Skeletal muscle cell (primary cell): ENCODE measurements around the gene SPTLC3.

ENCODE experiments used
- DNase-seq: peaks from one replicate; pipeline ENCODE4 v3.0.0-alpha.2; 2010; ENCODE audit warnings: low read depth
- H3K4me3 ChIP-seq: 2 replicates; pipeline ENCODE4 v1.5.1; 2011; ENCODE audit warnings: low read depth, mild to moderate bottlenecking, control low read depth, low read length, moderate library complexity

Gene SPTLC3

GRCh38 chr20:13165203-13165602 lies 156.4 kb downstream of the SPTLC3 start:
- H3K4me3 ChIP-seq, result no peak overlapping the region
- DNase-seq, result no peak

GRCh38 chr20:13166011-13166410 lies 157.2 kb downstream of the SPTLC3 start:
- no peak overlapping the region for H3K4me3 ChIP-seq
- DNase-seq, result no peak

- no peak for DNase-seq
- no peak overlapping the region for H3K4me3 ChIP-seq
Measured at GRCh38 chr20:13166437-13166836, 157.7 kb downstream of the SPTLC3 start.

DNA sequence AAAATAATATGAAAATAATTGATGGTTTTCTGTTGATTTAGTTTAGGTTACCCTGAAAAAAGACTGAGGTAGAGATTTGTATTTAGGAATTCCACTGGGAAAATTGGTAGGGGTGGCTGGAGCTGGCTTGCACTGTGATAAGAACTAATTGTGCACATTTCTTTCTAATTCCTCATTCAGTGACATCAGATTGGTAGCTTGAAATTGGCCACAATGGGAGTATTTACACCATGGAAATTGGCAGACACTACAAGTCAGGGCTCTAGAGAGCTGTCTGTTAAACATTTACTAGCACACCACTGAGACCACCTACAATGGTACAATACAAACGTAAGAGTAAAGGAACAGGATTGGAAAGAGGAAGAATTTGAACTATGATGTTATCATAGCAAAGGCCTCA lies 160.3 kb downstream of the SPTLC3 start:
- no peak for DNase-seq
- H3K4me3 ChIP-seq, result no peak overlapping the region

GRCh38 chr20:13170771-13171170 lies 162.0 kb downstream of the SPTLC3 start:
- H3K4me3 ChIP-seq, result no peak overlapping the region
- DNase-seq, result no peak

GRCh38 chr20:13173201-13173600 lies 164.4 kb downstream of the SPTLC3 start:
- DNase-seq, result no peak
- H3K4me3 ChIP-seq, result no peak overlapping the region

DNA sequence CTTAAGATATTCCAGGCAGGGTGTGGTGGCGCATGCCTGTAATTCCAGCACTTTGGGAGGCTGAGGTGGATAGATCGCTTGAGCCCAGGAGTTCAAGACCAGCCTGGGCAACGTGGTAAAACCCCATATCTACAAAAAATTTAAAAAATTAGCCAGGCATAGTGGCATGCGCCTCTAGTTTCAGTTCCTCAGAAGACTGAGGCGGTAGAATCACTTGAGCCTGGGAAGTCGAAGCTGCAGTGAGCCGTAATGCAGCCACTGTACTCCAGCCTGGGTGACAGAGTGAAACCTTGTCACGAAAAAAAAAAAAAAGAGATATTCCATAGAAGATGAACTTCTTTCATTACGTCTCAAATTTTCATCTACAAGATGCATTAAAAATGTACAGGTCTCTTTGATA lies 165.6 kb downstream of the SPTLC3 start:
- no peak overlapping the region for H3K4me3 ChIP-seq
- no peak for DNase-seq

GRCh38 chr20:13180986-13181889 lies 172.5 kb downstream of the SPTLC3 start:
- no peak for DNase-seq
- H3K4me3 ChIP-seq, result no peak overlapping the region

GRCh38 chr20:13183005-13183404 lies 174.2 kb downstream of the SPTLC3 start:
- DNase-seq, result no peak
- H3K4me3 ChIP-seq, result no peak overlapping the region

- no peak overlapping the region for H3K4me3 ChIP-seq
- DNase-seq, result no peak
Measured at GRCh38 chr20:13186043-13186774, 177.4 kb downstream of the SPTLC3 start.

DNA sequence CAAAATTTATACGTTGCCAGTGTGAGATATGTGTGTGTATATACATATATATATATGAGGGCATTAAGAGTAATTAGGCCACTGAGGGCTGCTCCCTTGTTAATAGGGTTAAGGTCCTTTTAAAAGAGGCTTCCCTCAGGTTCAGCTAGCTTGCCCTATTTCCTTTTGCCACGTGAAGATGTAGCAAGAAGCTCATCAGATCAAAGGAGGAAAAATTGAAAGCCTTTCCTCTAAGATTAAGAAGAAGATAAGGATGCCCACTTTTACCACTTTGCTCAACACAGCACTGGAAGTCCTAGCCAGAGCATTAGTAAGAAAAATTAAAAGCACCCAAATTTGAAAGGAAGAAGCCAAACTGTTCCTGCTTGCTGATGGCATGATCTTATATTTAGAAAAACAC lies 179.1 kb downstream of the SPTLC3 start:
- no peak overlapping the region for H3K4me3 ChIP-seq
- no peak for DNase-seq

DNA sequence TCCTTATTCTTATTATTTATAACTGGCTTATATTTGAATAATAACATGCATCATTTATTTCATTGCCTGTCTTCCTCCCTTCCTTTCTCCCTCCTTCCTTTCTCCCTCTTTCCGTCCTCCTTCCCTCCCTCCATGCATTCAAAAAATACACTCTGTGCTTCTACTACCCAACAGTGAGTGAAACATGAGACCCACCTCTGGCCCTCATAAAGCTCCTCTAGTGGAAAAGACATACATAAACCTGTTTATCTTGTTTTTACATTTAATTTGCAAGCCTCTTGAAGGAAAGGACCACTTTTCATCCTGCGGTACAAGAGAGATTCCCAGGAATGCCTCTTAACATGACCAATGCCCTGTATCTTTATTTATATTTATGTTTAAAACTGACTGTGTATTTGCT lies 190.5 kb downstream of the SPTLC3 start:
- DNase-seq, result no peak
- no peak overlapping the region for H3K4me3 ChIP-seq

DNA sequence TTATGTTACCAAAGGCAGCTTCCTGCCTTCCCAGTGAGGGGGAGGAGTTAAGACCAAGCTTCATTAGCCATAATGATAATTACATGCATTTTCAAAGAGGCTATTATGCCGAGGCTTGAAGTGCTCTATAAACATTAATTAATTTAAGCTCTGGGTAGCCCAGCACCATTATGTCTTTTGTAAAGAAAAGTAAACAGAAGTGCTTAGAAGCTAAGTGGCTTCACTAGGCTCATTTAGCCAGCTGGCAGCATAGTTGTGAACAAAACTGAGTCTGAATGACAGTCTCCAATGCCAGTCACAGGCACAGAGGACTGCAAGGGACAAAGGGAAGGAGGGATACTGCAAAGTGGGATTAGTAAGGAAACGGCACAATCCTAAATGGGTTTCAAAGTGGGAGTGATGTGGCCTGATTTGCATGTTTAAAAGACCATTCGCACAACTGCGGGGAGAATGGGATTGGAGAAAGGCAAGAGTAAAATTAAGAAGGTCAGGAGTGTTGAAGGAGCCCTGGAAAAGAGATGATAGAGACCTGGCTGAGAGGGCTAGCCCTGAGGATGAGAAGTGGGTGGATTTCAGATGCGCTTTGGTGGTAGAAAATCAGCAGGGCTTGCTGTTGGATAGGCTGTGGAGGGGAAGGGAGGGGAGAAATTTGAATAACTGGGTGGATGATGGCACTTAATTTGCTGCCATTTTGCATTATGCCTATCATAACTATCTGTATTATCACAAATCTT lies 192.2 kb downstream of the SPTLC3 start:
- no peak overlapping the region for H3K4me3 ChIP-seq
- DNase-seq, result no peak

DNA sequence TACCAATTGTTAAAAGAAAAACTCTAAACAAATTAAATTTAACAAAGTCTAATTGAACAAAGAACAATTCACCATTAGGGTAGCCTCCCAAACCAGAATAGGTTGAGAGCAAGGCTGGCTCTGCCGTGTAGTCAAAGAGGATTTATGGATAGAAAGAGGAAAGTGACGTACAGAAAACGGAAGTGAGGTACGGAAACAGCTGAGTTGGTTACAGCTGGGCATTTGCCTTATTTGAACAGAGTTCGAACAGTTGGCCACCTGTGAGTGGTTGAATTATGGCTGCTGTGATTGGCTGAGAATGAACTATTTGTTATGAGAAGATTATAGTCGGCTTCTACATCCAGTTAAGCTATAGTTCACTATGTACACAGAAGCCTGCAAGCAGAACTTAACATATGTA lies 193.8 kb downstream of the SPTLC3 start:
- DNase-seq, result no peak
- H3K4me3 ChIP-seq, result no peak overlapping the region

GRCh38 chr20:13205425-13205824 lies 196.7 kb downstream of the SPTLC3 start:
- no peak overlapping the region for H3K4me3 ChIP-seq
- DNase-seq, result no peak

DNA sequence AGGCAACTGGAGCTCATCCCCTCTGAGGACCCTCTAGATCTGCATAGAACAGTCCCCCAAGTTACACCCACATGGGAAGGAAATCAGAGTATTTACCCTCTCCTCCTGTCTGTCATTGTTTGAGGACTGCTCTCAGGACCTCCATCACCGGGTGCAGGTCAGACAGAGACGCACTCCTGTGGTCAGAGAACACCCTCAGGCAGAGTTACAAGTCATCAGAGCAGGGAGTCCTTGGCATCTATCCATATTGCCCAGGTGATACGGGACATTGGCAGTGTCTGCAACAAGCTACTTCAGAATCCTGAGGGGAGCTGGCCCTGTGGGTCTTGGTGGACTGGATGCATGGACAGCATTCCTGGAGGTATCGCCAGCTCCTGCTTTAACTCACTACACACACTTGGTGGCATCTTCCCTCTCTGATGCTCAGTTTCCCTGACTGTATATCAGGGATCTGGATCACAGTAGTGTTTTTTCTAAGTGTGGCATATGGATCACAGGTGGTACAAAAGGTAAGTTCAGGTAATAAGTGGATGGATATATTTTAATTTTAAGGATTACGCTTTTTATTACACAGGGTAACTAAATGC lies 197.2 kb downstream of the SPTLC3 start:
- no peak overlapping the region for H3K4me3 ChIP-seq
- no peak for DNase-seq

GRCh38 chr20:13207016-13207415 lies 198.2 kb downstream of the SPTLC3 start:
- H3K4me3 ChIP-seq, result no peak overlapping the region
- no peak for DNase-seq

DNA sequence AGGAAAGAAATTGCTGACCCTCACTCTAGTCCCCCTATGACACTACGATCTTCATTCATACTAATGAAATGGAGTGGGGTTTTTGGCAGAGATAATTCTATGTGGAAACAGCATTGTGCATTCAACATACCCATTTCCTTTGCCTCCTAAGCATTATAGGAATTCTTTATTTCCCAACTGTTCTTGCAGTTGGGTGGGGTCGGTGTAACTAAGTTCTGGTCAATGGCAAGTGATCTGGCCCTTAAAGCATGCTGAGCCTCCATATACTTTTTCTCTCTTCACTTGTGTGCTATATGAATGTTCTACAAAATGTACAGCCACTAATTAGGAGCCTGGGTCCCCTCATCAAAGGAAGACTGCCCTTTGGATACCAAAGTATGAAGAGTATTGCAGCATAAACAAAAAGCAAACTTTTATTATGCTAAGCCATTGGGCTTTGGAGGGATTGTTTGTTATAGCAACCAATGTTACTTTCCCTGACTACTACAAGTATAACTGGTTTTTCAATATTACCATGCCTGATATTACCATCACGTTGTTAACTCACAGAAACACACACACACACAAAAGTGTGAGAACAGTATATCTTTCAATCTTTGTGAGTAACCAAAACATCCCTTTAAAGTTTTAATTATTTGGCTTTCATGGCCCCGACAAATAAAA lies 203.3 kb downstream of the SPTLC3 start:
- DNase-seq, result no peak
- H3K4me3 ChIP-seq, result no peak overlapping the region

DNA sequence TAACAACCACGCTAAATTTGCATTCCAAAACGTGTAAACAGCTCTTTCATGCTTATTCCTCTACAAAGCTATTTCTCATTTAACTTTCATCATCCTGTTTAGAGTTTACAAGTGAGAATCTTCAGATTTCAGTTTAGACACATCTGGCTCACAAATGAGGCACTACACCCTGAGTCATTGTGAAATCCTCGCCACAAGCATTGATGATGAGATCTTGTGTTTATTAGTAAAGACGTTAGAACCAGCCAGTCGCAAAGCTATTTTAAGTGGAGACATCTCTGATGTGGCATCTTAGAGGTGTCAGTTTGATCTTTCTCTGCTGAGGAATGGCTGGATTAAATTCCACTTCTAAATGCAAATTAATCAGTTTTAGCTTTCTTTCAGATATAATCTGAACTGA lies 204.0 kb downstream of the SPTLC3 start:
- no peak for DNase-seq
- H3K4me3 ChIP-seq, result no peak overlapping the region
